Measurements from ENCODE around the gene SORBS2. TPM values are rescaled to one million over a fixed set of nuclear protein-coding genes. Genes with fewer than 3 reads are reported as not detected.
A peak's percentile ranks its signal among the peaks of the same experiment; 100 is the strongest.

The SORBS2 gene
- total RNA-seq, 4 donors from 2014 or later = 45.3 to 135 (median 76.2) TPM

DNA sequence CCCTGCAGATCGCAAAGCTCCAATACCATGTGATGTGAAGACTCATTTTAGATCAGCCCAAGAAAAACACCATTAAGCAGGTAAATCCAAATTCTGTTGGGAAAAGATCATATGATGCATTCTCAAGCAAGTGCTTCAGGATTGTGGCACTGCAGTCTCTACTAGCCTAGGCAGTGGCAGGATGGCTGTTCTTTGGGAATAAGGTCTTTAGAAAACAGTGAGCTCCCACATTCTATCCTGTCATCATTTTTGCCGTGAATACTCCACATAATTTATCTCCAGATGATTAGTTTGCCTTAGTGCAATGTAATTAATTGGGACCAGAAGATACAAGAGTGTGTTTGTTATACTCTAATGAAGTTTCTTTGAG, 18.9 kb downstream of the SORBS2 start:
- TF ChIP-seq POLR2A (IDR thresholded peaks at IDR 0.05) (no peak), EP300 (IDR thresholded peaks at IDR 0.05) (no peak), CTCF (IDR thresholded peaks at IDR 0.05) (no peak)
- Histone ChIP-seq H3K27ac (peak overlapping the region in 2 of 4 donors; percentile 68 to 75), H3K9me3 (no peaks in the 10 kb centered on the region), H3K4me1 (peaks cover 0 to 42% (median 6%) of the 10 kb centered on the region in 4 donors), H3K4me3 (no peak overlapping the region), H3K36me3 (no peaks in the 10 kb centered on the region), H3K27me3 (no peaks in the 10 kb centered on the region)
- 27 to 41% methylated on average over 2 of the region's 2 CpGs for WGBS, 2 donors
- no peak for DNase-seq (ENCODE audit: low spot score in 2 of 2)

DNA sequence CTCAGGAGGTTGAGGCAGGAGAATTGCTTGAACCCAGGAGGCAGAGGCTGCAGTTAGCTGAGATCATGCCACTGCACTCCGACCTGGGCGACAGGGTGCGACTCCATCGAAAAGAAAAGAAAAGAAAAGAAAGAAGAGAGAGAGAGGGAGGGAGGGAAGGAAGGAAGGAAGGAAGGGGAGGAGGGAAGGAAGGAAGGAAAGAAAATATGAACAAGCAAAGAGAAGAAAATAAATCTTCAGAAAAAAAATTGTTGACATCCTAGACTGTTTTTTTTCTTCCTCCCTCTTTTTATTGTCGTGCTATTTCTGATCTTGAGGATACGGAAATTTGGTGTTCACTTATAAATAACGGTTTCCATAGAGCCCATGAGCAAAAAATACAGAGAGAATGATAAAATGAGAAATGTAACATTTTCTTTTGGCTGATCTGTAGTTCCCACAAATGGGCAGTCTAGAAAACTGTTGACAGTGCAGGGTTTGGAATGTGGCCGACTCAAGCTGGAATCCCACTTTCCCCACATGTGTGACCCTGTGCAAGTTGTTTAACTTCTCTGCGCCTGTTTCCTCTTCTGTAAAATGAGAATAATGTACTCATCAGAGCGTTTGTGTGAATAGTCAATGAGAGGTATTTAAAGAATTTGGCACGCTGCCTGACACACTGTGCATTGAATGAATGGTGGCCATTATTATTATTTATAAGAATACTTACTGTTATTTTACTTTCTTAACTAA, 19.4 kb downstream of the SORBS2 start:
- DNase-seq (ENCODE audit: low spot score in 2 of 2) = peak in 1 of 2 donors; percentile 22
- WGBS, 2 donors = 36% methylated on average over 11 of the region's 11 CpGs
- H3K27ac ChIP-seq = peak overlapping the region; percentile 48 to 75 (median 65)
- no peak for TF ChIP-seq CTCF (IDR thresholded peaks at IDR 0.05)
- peak in 1 of 2 donors; percentile 61 for TF ChIP-seq EP300 (IDR thresholded peaks at IDR 0.05)
- no peak for TF ChIP-seq POLR2A (IDR thresholded peaks at IDR 0.05)
- H3K36me3 ChIP-seq = no peaks in the 10 kb centered on the region
- no peaks in the 10 kb centered on the region for H3K9me3 ChIP-seq
- no peak overlapping the region for H3K4me3 ChIP-seq
- peaks cover 0 to 42% (median 6%) of the 10 kb centered on the region in 4 donors for H3K4me1 ChIP-seq
- H3K27me3 ChIP-seq = no peaks in the 10 kb centered on the region

DNA sequence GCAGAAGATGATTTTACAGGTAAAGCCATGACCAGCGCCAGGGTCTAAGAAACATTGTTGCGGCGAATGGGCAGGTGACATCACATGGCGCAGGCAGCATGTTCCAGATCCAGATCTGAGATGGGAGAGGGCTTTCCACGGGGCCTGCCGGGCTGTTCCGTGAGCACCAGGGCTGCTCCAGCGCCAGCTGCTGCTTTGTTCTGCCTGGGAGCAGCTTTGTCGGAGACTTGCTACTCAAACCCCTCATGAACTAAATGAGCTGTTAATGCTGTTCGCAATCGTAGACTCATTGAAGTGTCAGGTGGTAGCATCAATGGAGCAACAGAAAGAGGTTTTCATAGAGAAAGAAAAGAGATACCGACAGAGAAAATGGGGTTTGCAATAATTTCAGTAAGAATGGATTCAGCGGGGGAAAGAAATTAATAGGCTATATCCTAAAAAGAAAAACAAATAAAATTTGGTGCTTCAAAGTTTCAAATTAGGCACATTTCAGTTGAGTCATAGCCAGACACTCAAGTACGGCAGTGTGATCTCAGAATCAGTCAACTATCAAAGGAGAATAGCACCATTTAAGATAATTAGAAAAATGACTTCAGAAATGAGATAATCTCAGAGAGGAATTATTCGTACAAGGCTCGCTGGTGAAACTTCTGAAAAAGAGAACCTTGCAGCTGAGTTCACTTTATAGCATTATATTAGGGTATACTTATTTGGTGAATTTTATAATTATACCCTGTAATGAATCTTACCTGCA, 23.9 kb downstream of the SORBS2 start:
- Histone ChIP-seq H3K36me3 (no peaks in the 10 kb centered on the region), H3K4me1 (peaks cover 0 to 27% (median 5%) of the 10 kb centered on the region in 4 donors), H3K27me3 (no peaks in the 10 kb centered on the region), H3K27ac (no peak overlapping the region), H3K9me3 (no peaks in the 10 kb centered on the region), H3K4me3 (no peak overlapping the region)
- no peak for TF ChIP-seq EP300 (IDR thresholded peaks at IDR 0.05)
- TF ChIP-seq POLR2A (IDR thresholded peaks at IDR 0.05) = no peak
- TF ChIP-seq CTCF (IDR thresholded peaks at IDR 0.05) = no peak
- WGBS, 2 donors = 92 to 96% methylated on average over 16 of the region's 16 CpGs
- no peak for DNase-seq (ENCODE audit: low spot score in 2 of 2)

GRCh38 chr4:185786422-185786821, 25.6 kb downstream of the SORBS2 start:
- no peak for TF ChIP-seq CTCF (IDR thresholded peaks at IDR 0.05)
- no peak for TF ChIP-seq EP300 (IDR thresholded peaks at IDR 0.05)
- TF ChIP-seq POLR2A (IDR thresholded peaks at IDR 0.05) = no peak
- WGBS, 2 donors = 81 to 94% methylated on average over 6 of the region's 6 CpGs

GRCh38 chr4:185783574-185783973, 28.4 kb downstream of the SORBS2 start:
- TF ChIP-seq CTCF (IDR thresholded peaks at IDR 0.05) (no peak), EP300 (IDR thresholded peaks at IDR 0.05) (no peak), POLR2A (IDR thresholded peaks at IDR 0.05) (no peak)
- H3K4me3 ChIP-seq = no peak overlapping the region
- H3K9me3 ChIP-seq = no peaks in the 10 kb centered on the region
- no peak overlapping the region for H3K27ac ChIP-seq
- no peaks in the 10 kb centered on the region for H3K4me1 ChIP-seq
- no peak for DNase-seq (ENCODE audit: low spot score in 2 of 2)
- WGBS, 2 donors = 33 to 46% methylated on average over 5 of the region's 5 CpGs
- H3K27me3 ChIP-seq = no peaks in the 10 kb centered on the region
- H3K36me3 ChIP-seq = no peaks in the 10 kb centered on the region

More at GRCh38 chr4:185786422-185786821, 25.6 kb downstream of the SORBS2 start:
- Histone ChIP-seq H3K4me3 (no peak overlapping the region), H3K27me3 (no peaks in the 10 kb centered on the region), H3K4me1 (peaks cover 0 to 11% (median 0%) of the 10 kb centered on the region in 4 donors), H3K27ac (no peak overlapping the region), H3K36me3 (no peaks in the 10 kb centered on the region), H3K9me3 (no peaks in the 10 kb centered on the region)
- no peak for DNase-seq (ENCODE audit: low spot score in 2 of 2)

Measured in tibial nerve (tissue), 4 donors.